ENCODE measurements around the gene YWHAH. TPM values are rescaled to one million over a fixed set of nuclear protein-coding genes. Genes with fewer than 3 reads are reported as not detected.

Gene YWHAH
- total RNA-seq, 2 donors from 2014 or later = 174 to 175 TPM

- Histone ChIP-seq H3K27ac (no peak overlapping the region), H3K4me3 (no peak overlapping the region), H3K4me1 (ENCODE audit: control insufficient read depth in 1 of 2, low read depth in 2 of 2) (peaks cover 2 to 6% of the 10 kb centered on the region in 2 donors), H3K9me3 (no peaks in the 10 kb centered on the region), H3K27me3 (replicated peaks; ENCODE audit: insufficient read depth) (no peaks in the 10 kb centered on the region), H3K36me3 (no peaks in the 10 kb centered on the region)
- ATAC-seq (ENCODE audit: insufficient number of reproducible peaks, low FRiP score, low read depth) (no peak), DNase-seq (ENCODE audit: low spot score) (no peak)
- TF ChIP-seq CTCF (IDR thresholded peaks at IDR 0.05) = no peak
These were observed 23.7 kb downstream of the YWHAH start for GRCh38 chr22:31968022-31968421.

GRCh38 chr22:31969789-31970489, 25.6 kb downstream of the YWHAH start:
- Histone ChIP-seq H3K9me3 (no peaks in the 10 kb centered on the region), H3K4me3 (peak overlapping the region; percentile 63), H3K27me3 (replicated peaks; ENCODE audit: insufficient read depth) (no peaks in the 10 kb centered on the region), H3K4me1 (ENCODE audit: control insufficient read depth in 1 of 2, low read depth in 2 of 2) (peaks cover 2 to 6% of the 10 kb centered on the region in 2 donors), H3K36me3 (no peaks in the 10 kb centered on the region), H3K27ac (no peak overlapping the region)
- ATAC-seq (ENCODE audit: insufficient number of reproducible peaks, low FRiP score, low read depth) = no peak
- no peak for TF ChIP-seq CTCF (IDR thresholded peaks at IDR 0.05)
- DNase-seq (ENCODE audit: low spot score) = no peak

GRCh38 chr22:31970490-31971444, 26.4 kb downstream of the YWHAH start:
- no peak for DNase-seq (ENCODE audit: low spot score)
- Histone ChIP-seq H3K9me3 (no peaks in the 10 kb centered on the region), H3K4me1 (ENCODE audit: control insufficient read depth in 1 of 2, low read depth in 2 of 2) (peaks cover 2 to 6% of the 10 kb centered on the region in 2 donors), H3K27me3 (replicated peaks; ENCODE audit: insufficient read depth) (no peaks in the 10 kb centered on the region), H3K36me3 (no peaks in the 10 kb centered on the region), H3K27ac (no peak overlapping the region), H3K4me3 (peak overlapping the region; percentile 63)
- peak; percentile 92 for TF ChIP-seq CTCF (IDR thresholded peaks at IDR 0.05)
- ATAC-seq (ENCODE audit: insufficient number of reproducible peaks, low FRiP score, low read depth) = peak; percentile 67

- H3K27me3 ChIP-seq (replicated peaks; ENCODE audit: insufficient read depth) = no peaks in the 10 kb centered on the region
- H3K4me1 ChIP-seq (ENCODE audit: control insufficient read depth in 1 of 2, low read depth in 2 of 2) = peaks cover 2 to 6% of the 10 kb centered on the region in 2 donors
- DNase-seq (ENCODE audit: low spot score) = no peak
- H3K27ac ChIP-seq = no peak overlapping the region
- no peak for ATAC-seq (ENCODE audit: insufficient number of reproducible peaks, low FRiP score, low read depth)
- TF ChIP-seq CTCF (IDR thresholded peaks at IDR 0.05) = no peak
- H3K9me3 ChIP-seq = no peaks in the 10 kb centered on the region
- H3K4me3 ChIP-seq = no peak overlapping the region
- H3K36me3 ChIP-seq = no peaks in the 10 kb centered on the region
These were observed 27.8 kb downstream of the YWHAH start for GRCh38 chr22:31972180-31972579.

DNA sequence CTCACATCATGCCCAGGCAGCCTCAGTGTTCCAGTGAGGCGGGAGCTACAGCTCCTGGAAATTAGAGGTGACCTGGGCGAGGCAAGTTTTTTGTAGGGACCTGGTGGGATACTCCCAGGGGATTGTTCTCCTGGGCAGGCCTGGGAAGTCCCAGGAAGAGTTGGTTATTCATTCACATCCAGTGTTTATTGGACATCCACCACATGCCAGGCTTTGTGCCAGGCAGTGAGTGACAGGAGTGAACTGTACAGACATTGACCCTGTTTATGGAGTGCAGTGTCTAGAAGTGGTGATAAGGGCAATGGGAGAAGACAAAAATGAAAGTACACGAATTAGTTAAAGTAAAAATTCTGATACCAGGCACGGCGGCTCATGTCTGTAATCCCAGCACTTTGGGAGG, 29.4 kb downstream of the YWHAH start:
- Histone ChIP-seq H3K4me3 (no peak overlapping the region), H3K27me3 (replicated peaks; ENCODE audit: insufficient read depth) (no peaks in the 10 kb centered on the region), H3K36me3 (no peaks in the 10 kb centered on the region), H3K4me1 (ENCODE audit: control insufficient read depth in 1 of 2, low read depth in 2 of 2) (peaks cover 2 to 6% of the 10 kb centered on the region in 2 donors), H3K9me3 (no peaks in the 10 kb centered on the region), H3K27ac (no peak overlapping the region)
- TF ChIP-seq CTCF (IDR thresholded peaks at IDR 0.05) = no peak
- DNase-seq (ENCODE audit: low spot score) = no peak
- ATAC-seq (ENCODE audit: insufficient number of reproducible peaks, low FRiP score, low read depth) = no peak

All from thoracic aorta (tissue), 2 donors.